ENCODE results near the gene SPANXN1.
"Not testable (repeated sequence)": the region's sequence is repeated elsewhere in the genome, so short reads cannot be mapped to it uniquely, and the experiment has no call there.

The SPANXN1 gene, protein sequence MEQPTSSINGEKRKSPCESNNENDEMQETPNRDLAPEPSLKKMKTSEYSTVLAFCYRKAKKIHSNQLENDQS

GRCh38 chrX:145247203-145247602, at the start of gene SPANXN1:
SPANXN1 (plus strand) TSS chrX:145247503; CDS start chrX:145247587, 84 bp downstream.
- not testable (repeated sequence) for FAIRE-seq; DNase-seq (ENCODE audit: insufficient read length, low spot score)

GRCh38 chrX:145199078-145199477, 48.2 kb upstream of the SPANXN1 start:
- DNase-seq (ENCODE audit: insufficient read length, low spot score) (no peak), FAIRE-seq (no peak)
- TF ChIP-seq, protein P1, sequence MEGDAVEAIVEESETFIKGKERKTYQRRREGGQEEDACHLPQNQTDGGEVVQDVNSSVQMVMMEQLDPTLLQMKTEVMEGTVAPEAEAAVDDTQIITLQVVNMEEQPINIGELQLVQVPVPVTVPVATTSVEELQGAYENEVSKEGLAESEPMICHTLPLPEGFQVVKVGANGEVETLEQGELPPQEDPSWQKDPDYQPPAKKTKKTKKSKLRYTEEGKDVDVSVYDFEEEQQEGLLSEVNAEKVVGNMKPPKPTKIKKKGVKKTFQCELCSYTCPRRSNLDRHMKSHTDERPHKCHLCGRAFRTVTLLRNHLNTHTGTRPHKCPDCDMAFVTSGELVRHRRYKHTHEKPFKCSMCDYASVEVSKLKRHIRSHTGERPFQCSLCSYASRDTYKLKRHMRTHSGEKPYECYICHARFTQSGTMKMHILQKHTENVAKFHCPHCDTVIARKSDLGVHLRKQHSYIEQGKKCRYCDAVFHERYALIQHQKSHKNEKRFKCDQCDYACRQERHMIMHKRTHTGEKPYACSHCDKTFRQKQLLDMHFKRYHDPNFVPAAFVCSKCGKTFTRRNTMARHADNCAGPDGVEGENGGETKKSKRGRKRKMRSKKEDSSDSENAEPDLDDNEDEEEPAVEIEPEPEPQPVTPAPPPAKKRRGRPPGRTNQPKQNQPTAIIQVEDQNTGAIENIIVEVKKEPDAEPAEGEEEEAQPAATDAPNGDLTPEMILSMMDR (IDR thresholded peaks at IDR 0.05; ENCODE audit: insufficient read depth, missing control alignments), result no peak

- FAIRE-seq (no peak), DNase-seq (ENCODE audit: insufficient read length, low spot score) (no peak)
- TF ChIP-seq, protein P1 (IDR thresholded peaks at IDR 0.05; ENCODE audit: insufficient read depth, missing control alignments), result peak; percentile 19
These were observed 33.8 kb upstream of the SPANXN1 start for GRCh38 chrX:145213504-145213903.

- DNase-seq (ENCODE audit: insufficient read length, low spot score) (no peak), FAIRE-seq (no peak)
- TF ChIP-seq, protein P1 (IDR thresholded peaks at IDR 0.05; ENCODE audit: insufficient read depth, missing control alignments), result no peak
These were observed 44.9 kb downstream of the SPANXN1 start for GRCh38 chrX:145292218-145292617.

All from D721Med (cell line).